NT2/D1 (cell line): ENCODE data around the gene RASA2.

Experiments
- SUZ12 ChIP-seq: IDR thresholded peaks from 2 replicates; pipeline ENCODE4 v1.6.1; 2011; ENCODE audit not compliant: insufficient read length, insufficient read depth; ENCODE audit errors: extremely low read depth
- YY1 ChIP-seq: IDR thresholded peaks from 2 replicates; pipeline ENCODE4 v1.6.1; 2011; ENCODE audit not compliant: insufficient read length, insufficient read depth

DNA sequence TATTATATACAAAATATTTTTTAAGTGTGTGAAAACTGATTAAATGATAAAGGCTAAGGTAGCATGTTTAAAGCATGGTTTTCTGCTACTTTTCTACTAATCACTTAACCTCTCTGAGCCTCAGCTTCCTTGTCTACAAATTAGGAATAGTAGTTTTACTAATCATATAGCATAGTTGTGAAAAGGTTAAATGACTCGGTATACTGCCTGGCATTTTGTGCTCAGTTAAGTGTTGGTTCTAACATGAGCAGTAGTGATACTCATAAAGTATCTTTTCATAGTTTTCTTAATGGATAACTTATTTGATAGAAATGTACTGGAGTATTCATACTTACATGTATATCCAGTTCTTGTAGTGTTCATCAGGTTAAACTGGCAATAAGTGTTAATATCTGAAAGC lies 13.6 kb downstream of the RASA2 start:
- no peak for TF ChIP-seq SUZ12
- no peak for TF ChIP-seq YY1
